ENCODE results near the gene NINL. TPM values are rescaled to one million over a fixed set of nuclear protein-coding genes. Genes with fewer than 3 reads are reported as not detected.

Gene NINL
- total RNA-seq, 2 experiments from 2014 or later: 2.1 to 2.2 TPM

GRCh38 chr20:25467441-25467840, 117.9 kb downstream of the NINL start:
- DNase-seq (no peak), ATAC-seq (no peak)
- H3K27me3 Mint-ChIP-seq (ENCODE audit: low read depth): no peaks in the 10 kb centered on the region
- H3K4me3 Mint-ChIP-seq: no peak overlapping the region
- H3K4me1 Mint-ChIP-seq (ENCODE audit: low read depth): peaks cover 11% of the 10 kb centered on the region
- POLR2A ChIA-PET: no interaction called here
- no peak overlapping the region for H3K27ac Mint-ChIP-seq
- CTCF ChIA-PET: no interaction called here
- H3K9me3 Mint-ChIP-seq (ENCODE audit: insufficient read depth): no peaks in the 10 kb centered on the region
- H3K36me3 Mint-ChIP-seq (ENCODE audit: low read depth): no peaks in the 10 kb centered on the region

GRCh38 chr20:25466846-25467245, 118.5 kb downstream of the NINL start:
- Mint-ChIP-seq H3K4me3 (no peak overlapping the region), H3K9me3 (ENCODE audit: insufficient read depth) (no peaks in the 10 kb centered on the region), H3K36me3 (ENCODE audit: low read depth) (no peaks in the 10 kb centered on the region), H3K27ac (no peak overlapping the region), H3K4me1 (ENCODE audit: low read depth) (peaks cover 12% of the 10 kb centered on the region), H3K27me3 (ENCODE audit: low read depth) (no peaks in the 10 kb centered on the region)
- no peak for ATAC-seq
- no peak for DNase-seq
- POLR2A ChIA-PET: no interaction called here
- CTCF ChIA-PET: no interaction called here

GRCh38 chr20:25465243-25466135, 119.8 kb downstream of the NINL start:
- H3K27ac Mint-ChIP-seq: no peak overlapping the region
- H3K4me3 Mint-ChIP-seq: no peak overlapping the region
- POLR2A ChIA-PET: no interaction called here
- H3K9me3 Mint-ChIP-seq (ENCODE audit: insufficient read depth): no peaks in the 10 kb centered on the region
- ATAC-seq (no peak), DNase-seq (no peak)
- CTCF ChIA-PET: no interaction called here
- H3K36me3 Mint-ChIP-seq (ENCODE audit: low read depth): no peaks in the 10 kb centered on the region
- H3K4me1 Mint-ChIP-seq (ENCODE audit: low read depth): peaks cover 14% of the 10 kb centered on the region
- H3K27me3 Mint-ChIP-seq (ENCODE audit: low read depth): no peaks in the 10 kb centered on the region

- no peaks in the 10 kb centered on the region for H3K27me3 Mint-ChIP-seq (ENCODE audit: low read depth)
- POLR2A ChIA-PET: no interaction called here
- no peaks in the 10 kb centered on the region for H3K36me3 Mint-ChIP-seq (ENCODE audit: low read depth)
- DNase-seq (no peak), ATAC-seq (no peak)
- no peak overlapping the region for H3K27ac Mint-ChIP-seq
- no peaks in the 10 kb centered on the region for H3K9me3 Mint-ChIP-seq (ENCODE audit: insufficient read depth)
- H3K4me1 Mint-ChIP-seq (ENCODE audit: low read depth): peaks cover 10% of the 10 kb centered on the region
- no peak overlapping the region for H3K4me3 Mint-ChIP-seq
- CTCF ChIA-PET: no interaction called here
These were observed 120.7 kb downstream of the NINL start for GRCh38 chr20:25464501-25465242.

- ATAC-seq (no peak), DNase-seq (no peak)
- Mint-ChIP-seq H3K36me3 (ENCODE audit: low read depth) (no peaks in the 10 kb centered on the region), H3K27ac (no peak overlapping the region), H3K4me3 (no peak overlapping the region), H3K27me3 (ENCODE audit: low read depth) (no peaks in the 10 kb centered on the region), H3K9me3 (ENCODE audit: insufficient read depth) (no peaks in the 10 kb centered on the region), H3K4me1 (ENCODE audit: low read depth) (peaks cover 3% of the 10 kb centered on the region)
- CTCF ChIA-PET: no interaction called here
- POLR2A ChIA-PET: no interaction called here
These were observed 123.4 kb downstream of the NINL start for GRCh38 chr20:25461786-25462545.

GRCh38 chr20:25461281-25461650, 124.1 kb downstream of the NINL start:
- no peaks in the 10 kb centered on the region for H3K9me3 Mint-ChIP-seq (ENCODE audit: insufficient read depth)
- DNase-seq (no peak), ATAC-seq (no peak)
- H3K4me3 Mint-ChIP-seq: no peak overlapping the region
- ChIA-PET CTCF (no interaction called here), POLR2A (no interaction called here)
- peaks cover 3% of the 10 kb centered on the region for H3K4me1 Mint-ChIP-seq (ENCODE audit: low read depth)
- no peaks in the 10 kb centered on the region for H3K27me3 Mint-ChIP-seq (ENCODE audit: low read depth)
- no peak overlapping the region for H3K27ac Mint-ChIP-seq
- no peaks in the 10 kb centered on the region for H3K36me3 Mint-ChIP-seq (ENCODE audit: low read depth)

- ATAC-seq: no peak
- H3K27ac Mint-ChIP-seq: no peak overlapping the region
These were observed 124.6 kb downstream of the NINL start for GRCh38 chr20:25460566-25461280.

GRCh38 chr20:25459916-25460535, 125.3 kb downstream of the NINL start:
- ChIA-PET POLR2A (interaction anchor here (1.2 kb wide), 1 partner anchor 10 kb away, joined by 3 read pairs; no protein-coding TSS in a partner anchor), CTCF (no interaction called here)
- no peak for ATAC-seq

More at GRCh38 chr20:25460566-25461280, 124.6 kb downstream of the NINL start:
- no peak for DNase-seq
- Mint-ChIP-seq H3K4me3 (no peak overlapping the region), H3K36me3 (ENCODE audit: low read depth) (no peaks in the 10 kb centered on the region), H3K9me3 (ENCODE audit: insufficient read depth) (no peaks in the 10 kb centered on the region), H3K4me1 (ENCODE audit: low read depth) (peaks cover 3% of the 10 kb centered on the region), H3K27me3 (ENCODE audit: low read depth) (no peaks in the 10 kb centered on the region)
- ChIA-PET CTCF (no interaction called here), POLR2A (no interaction called here)

GRCh38 chr20:25459111-25459830, 126.1 kb downstream of the NINL start:
- no peak for DNase-seq
- ChIA-PET POLR2A (interaction anchor here (1.2 kb wide), 1 partner anchor 9 kb away, joined by 3 read pairs; no protein-coding TSS in a partner anchor), CTCF (no interaction called here)
- no peak overlapping the region for H3K4me3 Mint-ChIP-seq
- no peaks in the 10 kb centered on the region for H3K36me3 Mint-ChIP-seq (ENCODE audit: low read depth)
- no peaks in the 10 kb centered on the region for H3K27me3 Mint-ChIP-seq (ENCODE audit: low read depth)
- no peak for ATAC-seq
- no peak overlapping the region for H3K27ac Mint-ChIP-seq
- peaks cover 3% of the 10 kb centered on the region for H3K4me1 Mint-ChIP-seq (ENCODE audit: low read depth)
- H3K9me3 Mint-ChIP-seq (ENCODE audit: insufficient read depth): no peaks in the 10 kb centered on the region

More at GRCh38 chr20:25459916-25460535, 125.3 kb downstream of the NINL start:
- DNase-seq: no peak
- Mint-ChIP-seq H3K27ac (no peak overlapping the region), H3K4me3 (no peak overlapping the region), H3K4me1 (ENCODE audit: low read depth) (peaks cover 3% of the 10 kb centered on the region), H3K27me3 (ENCODE audit: low read depth) (no peaks in the 10 kb centered on the region), H3K9me3 (ENCODE audit: insufficient read depth) (no peaks in the 10 kb centered on the region), H3K36me3 (ENCODE audit: low read depth) (no peaks in the 10 kb centered on the region)

- no peak for DNase-seq
- H3K4me1 Mint-ChIP-seq (ENCODE audit: low read depth): peaks cover 3% of the 10 kb centered on the region
- H3K27me3 Mint-ChIP-seq (ENCODE audit: low read depth): no peaks in the 10 kb centered on the region
- ATAC-seq: no peak
- ChIA-PET POLR2A (no interaction called here), CTCF (no interaction called here)
- no peak overlapping the region for H3K4me3 Mint-ChIP-seq
- no peaks in the 10 kb centered on the region for H3K36me3 Mint-ChIP-seq (ENCODE audit: low read depth)
- no peaks in the 10 kb centered on the region for H3K9me3 Mint-ChIP-seq (ENCODE audit: insufficient read depth)
- H3K27ac Mint-ChIP-seq: no peak overlapping the region
These were observed 127.2 kb downstream of the NINL start for GRCh38 chr20:25457886-25458680.
